A549 (cell line): ENCODE results near the gene AKIP1. TPM values are rescaled to one million over a fixed set of nuclear protein-coding genes. Genes with fewer than 3 reads are reported as not detected.

Experiments used
- ATAC-seq, 2 experiments: fragments of 200-7000 bp in 1 of 2; fragments of >200 bp in 1 of 2; cut with Nextera tagmentation in 1 of 2; cut with Tn5 transposase in 1 of 2; 3 replicates each; pipeline versions ENCODE4 v1.8.0 to v1.9.1; 2018 to 2020; ENCODE audit warnings: mild to moderate bottlenecking in 1 of 2, moderate library complexity in 1 of 2
- CTCF ChIA-PET: fragments of 300-600 bp; sonication (Branson Sonifier 250); formaldehyde crosslinking; extraction: SDS; loops from one replicate; lab custom pipeline; 2021; ENCODE audit warnings: antibody characterized with exemption, inconsistent platforms; lab: Yijun Ruan, JAX
- POLR2A ChIA-PET: fragments of 350-600 bp; formaldehyde crosslinking; extraction: SDS; loops from one replicate; lab custom pipeline; 2021; ENCODE audit warnings: antibody characterized with exemption, inconsistent platforms; lab: Yijun Ruan, JAX
- DNase-seq, 2 experiments: peaks; one replicate each; pipeline versions ENCODE4 v3.0.0 to v3.0.0-alpha.2; 2011 to 2016; ENCODE audit warnings: low read depth in 1 of 2, low spot score in 1 of 2
- FAIRE-seq: peaks from 2 replicates; lab custom pipeline; 2011; peaks lifted over from hg19 to GRCh38; lab: Jason Lieb, UNC
- H3K27ac ChIP-seq, 2 experiments: fragments of >200 bp; sonication (Bioruptor Twin); formaldehyde crosslinking; 3 replicates each; pipeline ENCODE4 v1.5.1; 2016 to 2017
- H3K4me1 ChIP-seq: fragments of >200 bp; sonication (Bioruptor Twin); formaldehyde crosslinking; 3 replicates; pipeline ENCODE4 v1.6.1; 2016
- H3K4me2 ChIP-seq: fragments of >200 bp; sonication (Bioruptor Twin); formaldehyde crosslinking; 3 replicates; pipeline ENCODE4 v1.6.1; 2016
- H3K4me3 ChIP-seq: fragments of >200 bp; sonication (Bioruptor Twin); formaldehyde crosslinking; 3 replicates; pipeline ENCODE4 v1.5.1; 2016
- H3K9me3 ChIP-seq: fragments of >200 bp; sonication (Bioruptor Twin); formaldehyde crosslinking; 3 replicates; pipeline ENCODE4 v1.6.1; 2016
- BHLHE40 ChIP-seq: IDR thresholded peaks from 2 replicates; pipeline ENCODE4 v1.6.1; 2012; ENCODE audit warnings: low read depth, low read length, inconsistent platforms
- CBX2 ChIP-seq: fragments of 200-600 bp; sonication (generic); IDR thresholded peaks from 2 replicates; pipeline ENCODE4 v1.6.1; 2016; ENCODE audit warnings: low read depth, mild to moderate bottlenecking, borderline replicate concordance
- CEBPB ChIP-seq, 2 experiments: fragments of >200 bp in 1 of 2; sonication (Bioruptor Twin) in 1 of 2; formaldehyde crosslinking in 1 of 2; IDR thresholded peaks; 2 replicates each; pipeline ENCODE4 v1.6.1; 2012 to 2016
- CHD2 ChIP-seq: fragments of 150-350 bp; IDR thresholded peaks from 2 replicates; pipeline ENCODE4 v1.6.1; 2014; ENCODE audit warnings: low read length; ENCODE audit not compliant: partially characterized antibody
- CHD4 ChIP-seq: fragments of 200-600 bp; sonication (generic); IDR thresholded peaks from 2 replicates; pipeline ENCODE4 v1.6.1; 2016; ENCODE audit warnings: antibody characterized with exemption, mild to moderate bottlenecking, borderline replicate concordance
- HDAC2 ChIP-seq: fragments of 200-600 bp; sonication (generic); IDR thresholded peaks from 2 replicates; pipeline ENCODE4 v1.6.1; 2016
- HES2 ChIP-seq: fragments of >200 bp; sonication (Bioruptor Twin); formaldehyde crosslinking; IDR thresholded peaks from 2 replicates; pipeline ENCODE4 v1.6.1; 2016
- HEYL ChIP-seq: fragments of 250-450 bp; sonication (Bioruptor Pico); IDR thresholded peaks from 2 replicates; pipeline ENCODE4 v1.8.0; 2021; ENCODE audit warnings: mild to moderate bottlenecking, moderate library complexity
- HOXA7 ChIP-seq: fragments of 250-450 bp; sonication (Bioruptor Pico); IDR thresholded peaks from 2 replicates; pipeline ENCODE4 v1.5.0; 2020; ENCODE audit warnings: mild to moderate bottlenecking, moderate library complexity
- HOXB5 ChIP-seq: fragments of 250-450 bp; sonication (Bioruptor Pico); IDR thresholded peaks from 2 replicates; pipeline ENCODE4 v1.5.0; 2020; ENCODE audit warnings: mild to moderate bottlenecking, moderate library complexity
- JUN ChIP-seq, 2 experiments: fragments of >200 bp; sonication (Bioruptor Twin); formaldehyde crosslinking; IDR thresholded peaks; 2 replicates in 1 of 2; 3 replicates in 1 of 2; pipeline ENCODE4 v1.6.1; 2016 to 2017
- JUNB ChIP-seq: fragments of >200 bp; sonication (Bioruptor Twin); formaldehyde crosslinking; IDR thresholded peaks from 2 replicates; pipeline ENCODE4 v1.6.1; 2016
- KDM1A ChIP-seq: fragments of 200-600 bp; sonication (generic); IDR thresholded peaks from 2 replicates; pipeline ENCODE4 v1.6.1; 2016; ENCODE audit warnings: low read depth, mild to moderate bottlenecking
- KDM5A ChIP-seq: fragments of 200-600 bp; sonication (generic); IDR thresholded peaks from 2 replicates; pipeline ENCODE4 v1.6.1; 2016; ENCODE audit warnings: antibody characterized with exemption, mild to moderate bottlenecking
- MAX ChIP-seq: IDR thresholded peaks from 2 replicates; pipeline ENCODE4 v1.6.1; 2012
- MYC ChIP-seq: IDR thresholded peaks from 2 replicates; pipeline ENCODE4 v1.6.1; 2012; ENCODE audit warnings: mild to moderate bottlenecking, inconsistent platforms, low read length, improper control_type of control experiment, borderline replicate concordance
- PHF8 ChIP-seq: fragments of 200-600 bp; sonication (generic); IDR thresholded peaks from 2 replicates; pipeline ENCODE4 v1.6.1; 2016; ENCODE audit warnings: low read depth, mild to moderate bottlenecking, antibody characterized with exemption, moderate library complexity, borderline replicate concordance
- POLR2A ChIP-seq: IDR thresholded peaks from 2 replicates; pipeline ENCODE4 v1.6.1; 2012; ENCODE audit warnings: mild to moderate bottlenecking, low read length
- POLR2AphosphoS2 ChIP-seq: conservative IDR thresholded peaks from 2 replicates; pipeline ENCODE4 v1.6.1; 2012; ENCODE audit warnings: low read length, improper control_type of control experiment, inconsistent platforms
- RAD21 ChIP-seq, 2 experiments: fragments of >200 bp in 1 of 2; sonication (Bioruptor Twin) in 1 of 2; formaldehyde crosslinking in 1 of 2; IDR thresholded peaks in 1 of 2; conservative IDR thresholded peaks in 1 of 2; 2 replicates in 1 of 2; 3 replicates in 1 of 2; pipeline ENCODE4 v1.6.1; 2012 to 2018; ENCODE audit warnings: inconsistent platforms in 1 of 2
- SMC3 ChIP-seq: fragments of >200 bp; sonication (Bioruptor Twin); formaldehyde crosslinking; IDR thresholded peaks from 3 replicates; pipeline ENCODE4 v1.6.1; 2018; ENCODE audit warnings: inconsistent platforms
- TFCP2L1 ChIP-seq: fragments of 250-450 bp; sonication (Bioruptor Pico); IDR thresholded peaks from 2 replicates; pipeline ENCODE4 v1.5.0; 2021; ENCODE audit warnings: mild to moderate bottlenecking
- TP53 ChIP-seq: fragments of 250-450 bp; sonication (Bioruptor Pico); IDR thresholded peaks from 2 replicates; pipeline ENCODE4 v1.5.0; 2021; ENCODE audit warnings: mild to moderate bottlenecking, moderate library complexity
- ZFP36 ChIP-seq: fragments of 450-650 bp; IDR thresholded peaks from 2 replicates; pipeline ENCODE4 v1.6.1; 2014; ENCODE audit warnings: borderline replicate concordance; ENCODE audit not compliant: partially characterized antibody
- ZNF302 ChIP-seq: fragments of 250-450 bp; sonication (Bioruptor Pico); IDR thresholded peaks from 2 replicates; pipeline ENCODE4 v1.9.0; 2021; ENCODE audit warnings: inconsistent platforms, mild to moderate bottlenecking, moderate library complexity
- WGBS: methylation state at CpG from one replicate; pipeline ENCODE4 v1.1.6; 2017; ENCODE audit errors: missing lambda C conversion rate; 5-methylcytosine and 5-hydroxymethylcytosine counted together
- polyA plus RNA-seq, 4 experiments: library from polyadenylated mRNA; depleted of rRNA in 3 of 4; stranded (reverse); fragments of >200 nt; fragmentation: RNase III in 1 of 4; extraction: RNeasy Plus Mini Kit Qiagen cat#74134 plus additional on column Dnase treatment in 1 of 4; gene quantifications; 2 replicates in 3 of 4; 3 replicates in 1 of 4; pipeline ENCODE4 v1.2.3, GENCODE V29; 2011 to 2017
- TF ChIP-seq, protein P1 (sequence below): fragments of 450-650 bp; IDR thresholded peaks from 2 replicates; pipeline ENCODE4 v1.6.1; 2014; ENCODE audit warnings: antibody characterized with exemption
- TF ChIP-seq, protein P2 (sequence below): IDR thresholded peaks from 2 replicates; pipeline ENCODE4 v1.6.1; 2012; ENCODE audit warnings: low read depth, borderline replicate concordance
- TF ChIP-seq, protein P3 (sequence below): fragments of 250-450 bp; sonication (Bioruptor Pico); IDR thresholded peaks from 2 replicates; pipeline ENCODE4 v1.5.0; 2020; ENCODE audit warnings: low read depth, mild to moderate bottlenecking, moderate library complexity

Gene AKIP1
- polyA plus RNA-seq, 2 of the 4 experiments (the other 2 are of a cell fraction): 57.7 to 66.7 TPM

DNA sequence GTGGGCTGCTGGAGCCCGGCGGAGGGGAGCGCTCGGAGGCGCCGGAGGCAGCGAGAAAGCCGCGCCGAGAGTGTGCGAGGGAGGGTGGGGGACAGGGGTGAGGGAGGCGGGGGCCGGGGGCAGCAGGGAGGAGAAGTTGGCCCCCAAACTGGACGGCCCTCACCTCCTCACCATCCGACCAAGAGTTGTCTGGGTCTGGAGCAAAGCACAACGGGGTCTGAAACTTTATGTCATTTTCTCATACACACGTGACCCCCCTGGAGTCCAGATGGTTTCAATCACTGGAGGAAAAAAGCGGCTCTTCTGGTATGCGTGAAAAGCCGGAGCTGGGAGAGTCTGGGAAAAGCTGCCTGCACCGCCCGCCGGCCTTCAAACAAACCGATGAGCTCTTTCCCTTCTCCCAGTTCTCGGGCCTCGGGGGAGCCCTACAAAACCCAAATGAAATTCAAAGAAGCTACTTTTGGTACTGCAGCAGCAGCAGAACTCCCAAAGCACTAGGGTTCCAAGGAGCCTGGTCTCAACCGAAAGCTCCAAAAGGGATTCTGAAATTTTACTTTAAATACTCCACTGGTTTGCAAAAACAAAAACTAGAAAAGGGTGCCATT, 39.7 kb upstream of the AKIP1 start:
- FAIRE-seq (no peak), DNase-seq (peak; percentile 72 to 73)
- 4% methylated on average over 20 of the region's 27 CpGs for WGBS
- peak overlapping the region; percentile 95 to 96 for H3K27ac ChIP-seq
- peak overlapping the region; percentile 94 for H3K4me3 ChIP-seq
- CTCF ChIA-PET: interaction anchor here (1.2 to 1.3 kb wide), 4 partner anchors 11 to 40 kb away, joined by 3 to 4 read pairs (median 3); partner anchors contain the start of gene AKIP1
- H3K4me1 ChIP-seq: peaks cover 14% of the 10 kb centered on the region; the same call in 2 of the 3 replicates
- TF ChIP-seq BHLHE40 (no peak), KDM5A (no peak), HDAC2 (no peak), CEBPB (IDR thresholded peaks at IDR 0.05) (no peak), ZFP36 (no peak), TP53 (no peak), JUN (IDR thresholded peaks at IDR 0.05) (peak in 1 of 2 experiments; percentile 31; a peak in 1 of 5 replicates), ZNF302 (CRISPR knock-in tag) (no peak), PHF8 (no peak), HEYL (no peak), HOXA7 (CRISPR knock-in tag) (no peak), SMC3 (no peak), MAX (peak; percentile 50)
- TF ChIP-seq, protein P1, sequence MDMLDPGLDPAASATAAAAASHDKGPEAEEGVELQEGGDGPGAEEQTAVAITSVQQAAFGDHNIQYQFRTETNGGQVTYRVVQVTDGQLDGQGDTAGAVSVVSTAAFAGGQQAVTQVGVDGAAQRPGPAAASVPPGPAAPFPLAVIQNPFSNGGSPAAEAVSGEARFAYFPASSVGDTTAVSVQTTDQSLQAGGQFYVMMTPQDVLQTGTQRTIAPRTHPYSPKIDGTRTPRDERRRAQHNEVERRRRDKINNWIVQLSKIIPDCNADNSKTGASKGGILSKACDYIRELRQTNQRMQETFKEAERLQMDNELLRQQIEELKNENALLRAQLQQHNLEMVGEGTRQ: peak; percentile 81
- TF ChIP-seq, protein P2, sequence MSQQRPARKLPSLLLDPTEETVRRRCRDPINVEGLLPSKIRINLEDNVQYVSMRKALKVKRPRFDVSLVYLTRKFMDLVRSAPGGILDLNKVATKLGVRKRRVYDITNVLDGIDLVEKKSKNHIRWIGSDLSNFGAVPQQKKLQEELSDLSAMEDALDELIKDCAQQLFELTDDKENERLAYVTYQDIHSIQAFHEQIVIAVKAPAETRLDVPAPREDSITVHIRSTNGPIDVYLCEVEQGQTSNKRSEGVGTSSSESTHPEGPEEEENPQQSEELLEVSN: peak; percentile 78
- TF ChIP-seq, protein P3, sequence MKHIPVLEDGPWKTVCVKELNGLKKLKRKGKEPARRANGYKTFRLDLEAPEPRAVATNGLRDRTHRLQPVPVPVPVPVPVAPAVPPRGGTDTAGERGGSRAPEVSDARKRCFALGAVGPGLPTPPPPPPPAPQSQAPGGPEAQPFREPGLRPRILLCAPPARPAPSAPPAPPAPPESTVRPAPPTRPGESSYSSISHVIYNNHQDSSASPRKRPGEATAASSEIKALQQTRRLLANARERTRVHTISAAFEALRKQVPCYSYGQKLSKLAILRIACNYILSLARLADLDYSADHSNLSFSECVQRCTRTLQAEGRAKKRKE (CRISPR knock-in tag): 0 out of 2 replicates have a peak, but pooled peaks have one; percentile 51
- TF ChIP-seq, all 56 proteins: peak for 5
- POLR2A ChIA-PET: interaction anchor here (0.6 to 2.9 kb wide), 11 partner anchors 9 to 457 kb away, joined by 3 to 44 read pairs (median 7); partner anchors contain the start of genes AKIP1, RPL27A and TRIM66
- no peaks in the 10 kb centered on the region for H3K9me3 ChIP-seq
- H3K4me2 ChIP-seq: peak overlapping the region; percentile 71
- peak; percentile 76 to 81 for ATAC-seq

- Histone ChIP-seq H3K27ac (peak overlapping the region; percentile 17 to 95; a peak in 2 of 6 replicates), H3K4me3 (no peak overlapping the region), H3K4me1 (peaks cover 14% of the 10 kb centered on the region; the same call in 2 of the 3 replicates), H3K4me2 (peak overlapping the region; percentile 71), H3K9me3 (no peaks in the 10 kb centered on the region)
- FAIRE-seq (no peak), DNase-seq (no peak), ATAC-seq (no peak)
- 98% methylated on average over 6 of the region's 6 CpGs for WGBS
- CTCF ChIA-PET: interaction anchor here (1.2 to 1.3 kb wide), 3 partner anchors 10 to 39 kb away, joined by 3 to 4 read pairs (median 3); partner anchors contain the start of gene AKIP1
- TF ChIP-seq SMC3 (no peak), HOXB5 (no peak), CHD2 (no peak), POLR2A (no peak), PHF8 (no peak), KDM1A (no peak), MYC (no peak), JUNB (no peak), POLR2AphosphoS2 (no peak), CHD4 (no peak), RAD21 (conservative IDR thresholded peaks at IDR 0.05 in 1 of 2, IDR thresholded peaks at IDR 0.05 in 1 of 2) (no peak), TFCP2L1 (CRISPR knock-in tag) (no peak), CBX2 (no peak), HES2 (no peak)
- TF ChIP-seq, protein P1: no peak
- TF ChIP-seq, protein P3 (CRISPR knock-in tag): no peak
- POLR2A ChIA-PET: interaction anchor here (0.6 to 2.9 kb wide), 10 partner anchors 10 to 456 kb away, joined by 3 to 44 read pairs (median 6); partner anchors contain the start of genes AKIP1, RPL27A and TRIM66
Measured at GRCh38 chr11:8871962-8872361, 39.0 kb upstream of the AKIP1 start.
